HG03060 (cell line): ENCODE results near the gene CYTIP.

ENCODE experiments used
- ATAC-seq: cut with Tn5 transposase; IDR thresholded peaks from one replicate; pipeline ENCODE4 v1.9.1; 2021; ENCODE audit warnings: low read depth, moderate number of reproducible peaks; ENCODE audit not compliant: unreplicated experiment

Gene CYTIP

DNA sequence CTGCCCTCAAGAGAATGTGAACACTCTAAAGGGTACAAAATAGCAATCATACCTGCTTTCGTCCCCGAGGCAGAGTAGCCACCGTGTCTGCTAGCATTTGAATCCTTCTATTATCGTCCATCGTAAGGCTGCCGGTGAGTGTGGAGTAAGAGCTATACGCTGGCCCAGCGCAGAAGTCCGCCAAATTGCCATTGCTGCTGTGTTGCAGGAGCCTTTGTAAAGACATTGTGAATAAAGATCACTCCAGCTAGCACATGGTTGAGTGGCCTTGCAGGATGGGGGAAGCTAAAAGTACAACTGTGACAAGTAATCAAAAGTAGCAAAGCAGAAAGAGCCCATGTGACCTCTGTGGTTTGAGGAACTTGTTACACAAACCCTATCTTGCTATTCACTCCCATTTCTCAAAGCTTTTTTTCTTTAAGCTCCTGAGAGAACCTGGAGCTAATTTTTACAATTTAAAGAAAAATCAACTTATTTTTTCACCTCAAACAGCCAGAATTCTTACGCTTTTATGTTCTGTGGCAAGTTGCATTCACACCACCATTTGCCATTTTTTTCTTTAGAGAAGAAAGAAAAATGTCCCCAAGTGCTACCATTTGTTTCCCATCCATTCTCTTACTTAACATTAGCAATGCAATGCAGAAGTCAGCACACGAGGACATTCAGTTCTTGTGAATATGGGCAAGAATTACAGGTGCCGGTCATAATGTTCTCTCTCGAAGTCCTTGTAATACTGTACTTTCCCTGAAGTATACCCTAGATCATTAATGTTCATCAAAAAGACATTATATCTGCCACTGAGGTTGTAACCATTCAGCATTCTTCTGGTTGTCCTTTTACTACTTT, at the start of gene CYTIP:
CYTIP (minus strand) TSS at position 295 of the 846 bp plus-strand sequence; CDS start at position 226, 69 bp downstream.
- peak; percentile 32 for ATAC-seq

DNA sequence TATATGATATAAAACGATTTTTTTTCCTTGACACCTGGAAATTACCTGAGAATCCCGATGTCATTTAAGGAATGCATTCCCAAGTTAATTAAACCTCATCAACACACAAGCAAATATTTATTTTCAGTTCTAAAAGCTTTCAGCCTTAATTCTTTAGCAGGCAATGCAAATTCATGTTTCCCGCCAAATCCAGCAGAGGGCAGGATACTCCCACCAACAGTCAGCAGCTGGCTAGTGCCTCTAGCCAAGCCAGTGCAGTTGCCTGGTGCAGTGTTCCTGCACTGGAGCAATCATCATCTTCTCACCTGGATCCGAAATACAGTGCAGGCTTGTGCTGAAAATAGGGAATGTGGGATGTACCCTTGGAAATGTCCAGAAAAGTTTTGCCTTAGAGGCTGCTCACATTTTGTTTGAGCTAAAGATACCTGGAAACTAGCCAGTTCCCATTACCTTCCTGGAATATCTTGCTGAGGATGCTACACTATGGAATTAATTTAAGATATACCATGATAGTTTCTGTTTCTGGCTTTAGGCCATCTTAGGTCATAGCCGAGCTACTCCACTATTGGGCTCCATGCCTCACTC, 48.4 kb upstream of the CYTIP start:
- peak; percentile 86 for ATAC-seq

DNA sequence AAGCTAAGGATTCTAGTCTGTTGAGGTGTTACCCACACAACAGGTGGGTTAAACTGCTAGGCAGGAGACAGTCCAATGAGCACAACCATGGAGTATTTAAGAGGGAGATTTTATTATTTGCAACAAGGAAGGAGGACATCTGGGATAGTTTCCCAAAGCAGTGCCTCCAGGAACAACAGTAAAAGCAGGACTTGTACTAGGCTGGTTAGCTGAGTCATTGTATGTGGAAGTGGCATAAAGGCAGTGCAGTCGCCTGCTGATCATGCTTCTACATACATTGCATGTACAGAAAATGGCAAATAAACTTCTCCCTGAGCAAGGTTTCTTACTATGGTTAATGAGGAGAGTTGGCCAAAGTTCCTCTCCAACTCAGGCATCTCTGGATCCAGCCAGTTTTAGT, 46.1 kb upstream of the CYTIP start:
- ATAC-seq: no peak

DNA sequence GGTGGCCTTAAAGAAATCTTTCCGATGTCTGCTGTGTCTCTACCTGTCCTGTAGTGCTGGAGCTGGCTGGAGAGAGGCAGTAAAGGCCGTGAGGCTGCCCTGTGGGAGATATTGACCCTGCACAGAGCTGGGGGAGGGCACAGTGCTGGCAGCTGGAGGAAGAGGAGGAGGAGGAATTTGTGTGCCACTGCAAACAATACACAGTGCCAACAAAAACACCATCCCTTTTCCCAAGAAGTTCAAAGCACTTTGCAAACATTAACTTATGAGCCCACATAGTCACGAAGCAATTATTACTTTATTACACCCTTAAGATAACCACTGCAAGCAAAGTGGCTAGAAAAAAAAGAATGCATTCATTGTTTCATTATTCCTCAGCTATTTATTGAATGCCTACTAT, 45.0 kb upstream of the CYTIP start:
- no peak for ATAC-seq

DNA sequence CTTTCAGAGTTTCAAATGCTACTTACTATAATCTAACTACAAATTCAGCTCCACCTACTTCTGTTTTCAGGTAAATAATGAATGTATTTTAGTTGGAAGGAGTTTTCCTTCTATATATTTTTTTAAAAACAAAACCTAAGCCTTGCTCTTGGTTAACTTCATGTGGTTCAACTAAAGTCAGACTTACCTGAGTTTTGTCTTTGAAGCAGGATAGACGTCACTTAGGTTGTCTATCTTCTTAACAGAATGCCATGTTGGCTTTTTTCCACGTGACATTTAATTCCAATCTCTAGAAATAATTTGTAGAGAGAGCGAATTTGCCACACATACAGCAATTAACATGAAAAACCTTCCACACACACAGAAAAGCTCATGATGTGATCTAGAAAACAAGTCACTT, 43.9 kb upstream of the CYTIP start:
- no peak for ATAC-seq

DNA sequence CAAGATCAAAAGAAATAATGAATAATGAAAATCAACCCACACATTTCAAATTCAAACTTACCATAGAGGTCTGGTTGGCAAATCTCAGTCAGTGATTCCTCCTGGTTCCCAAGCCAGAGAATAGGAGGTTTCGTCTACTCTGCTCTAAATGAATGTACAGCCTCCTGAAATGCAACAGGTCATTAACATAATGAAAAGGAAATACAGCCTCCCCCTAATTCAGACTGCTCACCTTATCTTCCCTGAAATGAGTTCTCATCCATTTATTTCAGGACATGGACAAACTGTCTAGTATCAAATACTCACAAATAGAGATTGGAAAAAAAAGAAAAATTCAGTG, 43.4 kb upstream of the CYTIP start:
- ATAC-seq: no peak

DNA sequence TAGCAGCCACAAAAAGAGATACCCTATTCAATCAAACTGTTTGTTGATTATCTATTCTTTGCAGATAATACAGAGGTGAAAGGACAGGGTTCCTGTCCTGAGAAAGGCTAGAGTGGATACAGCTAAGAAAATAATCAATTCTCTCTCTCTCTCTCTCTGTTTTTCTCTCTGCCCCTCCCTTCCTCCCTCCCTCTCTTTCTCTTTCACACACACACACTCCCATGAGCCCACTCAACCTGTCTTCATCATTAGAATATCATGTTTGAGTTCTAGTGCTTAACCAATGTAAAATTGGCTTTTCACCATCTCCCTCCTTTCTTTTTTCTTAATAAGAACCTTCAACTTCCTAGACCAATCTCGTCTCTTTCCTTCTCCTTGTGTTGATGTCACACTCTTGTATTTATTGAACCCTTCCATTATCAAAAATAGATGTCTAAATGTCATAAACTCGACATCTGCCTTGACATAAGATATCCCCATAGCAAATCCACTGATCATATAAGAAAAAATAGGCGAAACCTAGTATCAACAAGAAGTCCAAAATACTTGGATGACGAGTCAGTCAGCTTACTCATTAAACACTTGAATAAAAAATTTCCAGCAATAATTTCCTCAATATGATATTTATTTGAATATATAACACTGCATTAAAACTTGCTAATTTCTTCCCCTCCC, 42.8 kb upstream of the CYTIP start:
- no peak for ATAC-seq

DNA sequence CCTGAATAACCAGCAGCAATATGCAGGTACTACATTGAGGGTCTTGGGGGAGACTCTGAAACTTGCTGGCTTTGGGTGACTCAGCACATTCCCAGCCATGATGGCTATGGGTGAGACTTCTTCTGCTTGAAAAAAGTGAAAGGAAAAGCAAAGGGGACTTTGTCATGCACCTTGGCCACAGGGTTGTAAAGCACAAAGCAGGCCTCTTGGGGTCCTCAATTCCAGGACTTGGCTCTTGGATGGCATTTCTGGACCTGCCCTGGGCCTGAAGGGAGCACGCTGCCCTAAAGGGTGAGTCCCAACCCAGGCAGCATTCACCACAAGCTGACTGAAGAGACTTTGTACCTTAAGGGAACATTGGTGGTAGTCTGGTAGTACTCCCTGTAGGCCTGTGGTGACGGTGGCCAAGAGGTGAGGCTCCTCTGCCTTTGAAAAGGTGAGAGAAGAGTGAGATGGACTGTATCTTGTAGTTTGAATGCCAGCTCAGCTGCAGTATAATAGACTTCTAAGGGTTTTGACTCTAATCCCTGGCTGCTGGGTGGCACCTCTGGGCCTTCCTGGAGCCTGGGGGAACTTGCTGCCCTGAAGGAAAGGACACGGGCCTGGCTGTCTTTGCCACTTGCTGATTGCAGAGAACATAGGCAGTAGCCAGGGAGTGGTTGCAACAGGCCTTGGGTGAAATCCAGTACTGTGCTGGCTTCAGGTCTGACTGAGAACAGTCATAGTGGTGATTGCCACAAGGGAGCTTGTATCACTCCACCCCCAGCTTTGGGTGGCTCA, 36.5 kb upstream of the CYTIP start:
- ATAC-seq: peak; percentile 72

DNA sequence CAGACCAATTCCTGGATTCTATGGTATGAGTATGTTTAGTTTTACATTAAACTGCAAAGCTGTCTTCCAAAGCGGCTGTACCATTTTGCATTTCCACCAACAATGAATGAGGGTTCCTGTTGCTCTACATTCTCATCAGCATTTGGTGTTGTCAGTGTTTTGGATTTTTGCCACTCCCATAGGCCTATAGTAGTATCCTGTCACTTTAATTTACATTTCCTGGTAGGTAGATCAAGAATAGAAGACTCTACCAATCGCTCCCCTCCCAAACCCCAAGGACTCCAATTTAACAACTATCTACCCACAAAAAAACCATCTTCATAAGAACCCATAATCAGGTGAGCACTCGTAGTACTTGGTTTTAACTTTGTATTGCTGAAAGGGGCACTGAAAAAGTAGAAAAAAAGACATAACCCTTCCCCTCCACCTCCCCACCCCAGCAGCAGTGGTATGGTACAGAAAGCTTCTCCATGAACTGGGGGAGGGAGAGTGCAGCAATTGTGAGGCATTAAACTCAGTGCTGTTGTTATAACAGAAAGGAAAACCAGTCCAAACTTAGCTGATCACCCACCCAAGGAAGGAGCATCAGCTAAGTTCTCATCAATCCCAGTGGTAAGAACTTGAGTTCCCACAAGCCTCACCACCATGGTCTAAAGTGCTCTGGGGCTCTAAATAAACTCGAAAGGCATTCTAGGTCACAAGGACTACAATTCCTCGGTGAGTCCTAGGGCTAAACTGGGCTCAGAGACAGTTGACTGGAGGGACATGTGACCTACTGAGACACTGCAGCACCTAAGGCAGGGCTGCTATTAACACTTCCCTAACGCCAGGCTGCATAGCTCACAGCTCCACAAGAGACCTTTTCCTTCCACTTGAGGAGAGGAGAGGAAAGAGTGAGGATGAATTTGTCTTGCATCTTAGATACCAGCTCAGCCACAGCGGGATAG, 35.5 kb upstream of the CYTIP start:
- no peak for ATAC-seq

DNA sequence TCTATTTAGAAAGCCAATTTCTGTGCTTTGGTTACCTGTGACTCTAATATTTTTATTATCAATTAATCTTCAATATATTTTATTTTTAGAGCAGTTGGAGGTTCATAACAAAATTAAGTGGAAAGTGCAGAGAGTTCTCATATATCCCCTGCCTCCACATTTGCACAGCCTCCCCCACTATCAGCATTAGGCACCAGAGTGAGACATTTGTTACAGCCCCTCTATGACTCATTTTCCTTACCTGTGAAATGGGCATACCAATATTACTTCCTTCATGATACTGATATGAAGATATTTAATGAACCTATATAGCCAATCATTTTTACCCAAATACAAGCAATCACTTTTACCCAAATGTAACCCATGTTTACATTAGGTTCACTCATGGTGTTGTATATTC, 34.0 kb upstream of the CYTIP start:
- no peak for ATAC-seq

DNA sequence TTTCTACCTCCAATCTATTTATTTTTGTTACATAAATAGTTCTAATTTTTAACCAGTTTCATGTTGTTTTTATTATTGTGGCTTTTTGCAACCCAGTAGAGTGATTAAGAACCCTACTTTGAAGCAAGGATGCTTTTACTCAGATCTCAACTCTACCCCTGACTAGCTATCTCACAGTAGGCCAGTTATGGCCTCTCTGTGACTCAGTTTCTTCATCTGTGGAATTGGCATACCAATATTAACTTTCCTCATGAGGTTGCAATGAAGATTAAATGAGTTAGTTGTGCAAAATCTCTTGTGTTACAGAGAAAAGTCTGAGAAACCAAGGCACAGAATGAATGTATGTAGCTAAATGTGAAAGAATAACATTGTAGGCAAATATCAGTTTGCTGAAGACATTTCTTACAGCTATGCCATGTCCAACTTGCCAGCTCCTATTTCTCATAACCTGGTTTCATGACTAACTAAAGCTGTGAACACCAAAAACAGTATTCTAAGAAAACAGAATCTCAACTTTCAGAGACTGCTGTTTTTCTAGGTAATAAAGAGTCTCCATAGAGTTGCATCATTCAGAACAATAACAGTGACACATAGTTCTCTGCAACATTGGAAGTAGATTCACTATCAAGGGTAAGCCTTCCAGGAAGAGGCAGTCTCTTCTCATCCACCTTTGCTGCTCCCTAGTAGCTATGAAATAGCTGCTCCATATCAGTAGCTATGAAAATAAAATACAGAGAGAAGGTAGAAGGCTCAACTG, 33.2 kb upstream of the CYTIP start:
- no peak for ATAC-seq

DNA sequence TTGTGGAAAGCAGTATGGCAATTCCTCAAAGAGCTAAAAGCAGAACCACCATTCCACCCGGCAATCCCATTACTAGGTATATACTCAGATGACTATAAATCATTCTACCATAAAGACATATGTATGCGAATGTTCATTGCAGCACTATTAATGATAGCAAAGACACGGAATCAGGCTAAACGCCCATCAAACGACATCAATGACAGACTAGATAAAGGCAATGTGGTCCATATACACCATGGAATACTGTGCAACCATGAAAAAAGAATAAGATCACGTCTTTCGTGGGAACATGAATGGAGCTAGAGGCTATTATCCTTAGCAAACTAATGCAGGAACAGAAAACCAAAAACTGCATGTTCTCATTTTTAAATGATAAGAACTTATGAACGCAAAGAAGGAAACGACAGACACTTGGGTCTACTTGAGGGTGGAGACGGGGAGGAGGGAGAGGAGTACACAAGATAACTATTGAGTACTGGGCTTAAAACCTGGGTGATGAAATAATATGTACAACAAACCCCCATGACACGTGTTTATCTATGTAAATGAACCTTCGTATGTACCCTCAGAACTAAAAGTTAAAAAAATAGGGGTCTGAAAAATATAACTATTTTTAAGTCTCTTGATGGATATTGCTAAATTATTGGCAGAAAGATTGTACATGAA, 32.0 kb upstream of the CYTIP start:
- ATAC-seq: no peak

DNA sequence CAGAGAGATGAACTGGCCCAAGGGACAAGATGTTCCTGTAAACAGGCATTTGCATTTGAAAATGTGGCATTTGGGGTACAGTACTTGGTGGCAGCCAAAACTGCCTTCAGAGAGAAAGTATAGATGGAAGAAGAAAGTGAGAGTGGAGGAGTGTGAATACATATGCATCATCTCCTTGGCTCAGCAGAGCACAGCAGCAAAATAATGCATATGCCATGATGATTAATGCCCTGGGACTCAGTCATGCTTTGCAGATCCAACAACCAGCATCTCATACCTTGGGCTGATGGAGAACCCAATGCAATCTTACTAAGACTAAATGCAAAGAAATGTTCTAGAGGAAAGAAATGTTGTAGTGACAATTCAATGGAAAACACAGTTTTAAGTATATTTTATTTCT, 29.7 kb upstream of the CYTIP start:
- ATAC-seq: no peak

DNA sequence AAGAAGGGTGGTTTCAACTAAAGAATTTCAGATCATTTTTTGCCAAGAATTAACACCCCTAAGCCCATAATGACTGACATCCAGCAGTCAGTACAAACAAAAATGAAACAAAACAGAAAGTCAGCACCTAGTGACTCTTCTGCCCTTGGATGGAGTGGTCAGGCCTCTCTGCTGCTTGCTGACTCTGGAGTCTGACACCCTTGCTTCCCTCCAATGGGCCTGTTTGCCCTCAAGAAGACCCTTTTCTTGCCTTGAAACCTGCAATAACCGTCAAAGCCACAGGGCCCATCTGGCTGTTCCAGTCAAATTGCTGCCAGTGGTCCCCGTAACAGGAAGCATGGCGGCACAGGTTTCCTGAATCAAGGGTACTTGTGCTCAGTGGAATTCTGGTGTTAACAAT, 27.2 kb upstream of the CYTIP start:
- ATAC-seq: no peak

DNA sequence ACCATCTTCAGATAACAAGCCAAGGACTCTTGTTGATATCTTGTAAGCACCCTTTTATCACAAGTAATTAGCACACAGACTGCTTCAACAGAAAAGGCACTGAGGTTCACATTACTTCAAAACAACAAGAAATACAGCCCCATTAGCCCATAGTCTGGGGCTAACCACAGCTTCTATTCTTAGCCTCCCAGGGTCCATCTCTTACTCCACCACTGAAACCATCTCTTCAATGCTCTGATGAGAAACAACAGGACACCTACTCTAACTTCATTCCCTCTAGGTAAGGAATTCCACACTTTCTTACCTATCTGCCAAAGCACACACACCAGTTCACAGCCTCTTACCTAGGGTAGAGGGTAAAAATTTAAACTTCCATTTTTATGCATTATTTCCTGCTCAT, 26.4 kb upstream of the CYTIP start:
- peak; percentile 35 for ATAC-seq

DNA sequence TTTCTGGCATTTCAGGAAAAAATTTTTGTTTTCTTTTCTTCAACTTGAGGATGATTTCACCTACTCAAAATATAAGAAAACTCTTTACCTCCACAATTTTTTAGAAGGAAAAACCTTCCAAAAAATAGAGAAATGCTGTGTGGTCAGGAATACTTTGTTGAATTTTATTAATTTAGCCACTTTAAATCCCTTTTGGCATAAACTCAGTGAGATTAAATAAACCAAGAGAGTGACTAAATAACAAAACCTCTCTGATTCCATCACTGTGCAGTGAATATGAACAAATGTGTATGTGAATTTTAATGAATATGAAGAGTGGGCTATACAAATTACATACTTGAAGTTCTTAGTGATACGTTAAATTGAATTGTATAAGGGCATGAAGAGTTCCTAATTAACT, 25.8 kb upstream of the CYTIP start:
- ATAC-seq: no peak

DNA sequence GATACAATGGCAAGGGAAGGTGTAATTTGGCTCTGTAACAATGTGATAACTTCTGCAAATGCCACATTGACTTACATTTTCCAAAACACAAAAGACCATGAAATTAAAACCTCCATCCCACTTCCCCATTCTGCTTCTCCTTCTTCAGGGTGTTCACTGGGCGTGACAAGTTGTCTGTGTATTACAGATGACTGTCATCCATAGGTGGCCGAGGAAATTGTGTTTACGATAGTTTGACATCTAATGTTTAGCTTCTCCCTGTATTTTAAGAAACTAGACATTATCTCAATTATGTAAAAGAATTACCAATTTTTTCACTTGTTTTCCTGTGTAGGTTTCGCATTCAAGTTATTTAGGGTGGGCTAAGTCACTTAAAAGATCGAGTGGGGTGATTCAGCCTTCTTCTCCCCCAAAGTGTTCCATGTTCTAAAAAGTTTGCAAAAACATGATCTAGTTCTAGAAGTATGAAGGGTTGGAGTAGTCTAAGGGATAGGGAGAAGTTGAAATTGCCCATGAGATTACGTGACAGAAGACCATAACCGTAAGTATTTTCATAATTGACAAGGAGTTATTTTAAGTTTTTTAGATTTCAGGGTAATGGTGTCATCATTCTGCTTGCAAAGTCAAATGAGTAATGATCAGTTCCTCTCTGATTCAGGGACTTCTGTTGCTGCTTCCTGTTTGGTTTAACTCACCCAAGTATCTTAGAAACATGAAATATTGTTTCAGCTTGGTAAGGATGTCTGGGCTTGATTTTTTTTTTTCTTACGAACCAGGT, 25.2 kb upstream of the CYTIP start:
- peak; percentile 90 for ATAC-seq

DNA sequence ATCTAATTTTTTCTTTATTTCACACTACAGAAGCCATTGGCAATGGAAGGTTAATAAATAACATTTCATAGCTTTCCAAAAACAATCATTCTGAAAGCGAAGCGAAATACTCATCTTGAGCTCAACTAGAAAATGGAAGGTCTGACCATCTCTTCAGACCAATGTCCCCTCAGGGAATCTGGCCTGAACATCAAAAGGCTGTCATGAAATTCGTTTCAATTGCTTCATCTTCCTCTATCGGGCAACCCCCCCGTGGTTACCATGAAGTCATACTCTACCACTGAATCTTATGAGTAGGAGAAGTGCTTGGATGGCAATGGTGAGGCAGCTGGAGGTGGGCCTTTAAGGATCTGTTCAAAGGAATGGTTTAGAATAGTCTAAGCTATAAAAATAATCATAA, 22.9 kb upstream of the CYTIP start:
- no peak for ATAC-seq
